ENCODE data around the gene MOCS3.

MOCS3 gene

DNA sequence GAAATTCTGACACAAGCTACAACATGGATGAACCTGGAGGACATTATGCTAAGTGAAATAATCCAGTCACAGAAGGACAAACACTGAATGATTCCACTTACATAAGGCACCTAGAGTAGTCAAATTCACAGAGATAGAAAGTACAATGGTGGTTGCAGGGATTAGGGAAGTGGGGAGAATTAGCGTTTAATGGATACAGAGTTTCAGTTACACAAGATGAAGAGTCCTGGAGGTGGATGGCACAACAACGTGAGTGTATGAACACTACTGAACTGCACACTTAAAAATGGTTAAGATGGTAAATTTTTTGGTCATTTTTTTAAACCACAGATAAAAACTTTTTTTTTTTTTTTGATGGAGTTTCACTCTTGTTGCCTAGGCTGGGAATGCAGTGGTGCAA lies 24.7 kb downstream of the MOCS3 start:
- DNase-seq, result no peak

- peak; percentile 35 for DNase-seq
Measured at GRCh38 chr20:50987493-50988210, 29.0 kb downstream of the MOCS3 start.

- DNase-seq, result no peak
Measured at GRCh38 chr20:50991076-50991475, 32.5 kb downstream of the MOCS3 start.

GRCh38 chr20:50992336-50992732 lies 33.7 kb downstream of the MOCS3 start:
- no peak for DNase-seq

- peak; percentile 73 for DNase-seq
Measured at GRCh38 chr20:50992733-50993457, 34.3 kb downstream of the MOCS3 start.

DNA sequence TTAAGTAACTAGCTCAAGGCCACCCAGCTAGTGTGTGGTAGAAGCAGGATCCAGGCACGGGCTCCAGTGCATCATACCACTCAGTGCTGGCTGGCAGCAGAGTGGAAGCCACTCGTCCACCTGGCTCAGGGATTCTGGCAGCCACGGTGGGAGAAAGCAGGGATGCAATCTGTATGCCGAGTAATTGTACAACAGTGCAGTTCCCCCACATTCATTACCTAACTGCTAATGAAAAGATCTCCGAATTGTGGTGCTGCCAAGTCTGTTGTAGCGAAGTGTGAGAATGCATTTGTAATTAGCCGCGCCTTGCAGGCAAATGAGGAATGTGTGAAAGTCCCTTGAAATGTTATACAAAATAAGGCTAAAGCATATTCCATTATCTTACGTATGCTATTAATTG lies 35.3 kb downstream of the MOCS3 start:
- DNase-seq, result no peak

- DNase-seq, result no peak
Measured at GRCh38 chr20:50995506-50995905, 36.9 kb downstream of the MOCS3 start.

GRCh38 chr20:50996901-50997865 lies 38.6 kb downstream of the MOCS3 start:
- DNase-seq, result peak; percentile 27

GRCh38 chr20:50999355-50999754 lies 40.7 kb downstream of the MOCS3 start:
- no peak for DNase-seq

- no peak for DNase-seq
Measured at GRCh38 chr20:51001430-51002265, 43.0 kb downstream of the MOCS3 start.

DNA sequence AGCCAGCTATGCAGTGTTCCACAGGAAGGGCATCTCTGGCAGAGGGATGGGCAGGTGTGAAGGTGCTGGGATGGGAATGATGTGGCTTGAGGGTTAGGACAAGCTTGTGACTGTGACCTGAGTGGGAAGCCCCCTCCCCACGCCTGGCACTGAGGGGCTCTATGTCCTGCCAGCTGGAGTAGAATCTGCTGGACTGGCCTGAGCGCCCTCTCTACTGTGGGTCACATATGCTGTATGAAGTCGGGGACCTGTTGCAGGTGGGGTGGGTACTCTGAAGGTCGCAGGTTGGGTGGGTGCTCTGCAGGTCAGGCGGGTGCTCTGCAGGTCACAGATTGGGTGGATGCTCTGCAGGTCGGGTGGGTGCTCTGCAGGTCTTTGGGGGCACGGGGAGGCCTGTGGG lies 44.0 kb downstream of the MOCS3 start:
- no peak for DNase-seq

- DNase-seq, result no peak
Measured at GRCh38 chr20:51003753-51004152, 45.1 kb downstream of the MOCS3 start.

GRCh38 chr20:51004305-51004727 lies 45.7 kb downstream of the MOCS3 start:
- DNase-seq, result no peak

DNA sequence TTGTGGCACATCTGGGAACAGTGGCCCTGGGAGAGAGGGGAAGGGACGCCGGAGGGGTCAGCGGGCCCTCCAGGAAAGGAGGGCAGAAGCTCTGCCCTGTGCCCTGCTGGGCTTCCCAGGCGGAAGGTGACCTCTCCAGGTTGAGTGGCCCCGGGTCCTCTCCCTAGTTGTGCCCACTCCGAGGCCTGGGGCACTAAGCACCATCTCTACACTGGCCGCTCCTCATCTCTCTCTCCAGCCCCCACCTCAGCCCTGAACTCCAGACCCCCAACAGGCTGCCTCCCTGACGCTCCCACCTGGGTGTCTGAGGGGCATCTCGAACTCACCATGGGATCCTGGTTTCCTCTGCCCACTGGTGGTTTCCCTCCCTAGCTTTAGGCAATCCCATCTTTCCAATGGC lies 46.2 kb downstream of the MOCS3 start:
- no peak for DNase-seq

- DNase-seq, result no peak
Measured at GRCh38 chr20:51005214-51005613, 46.6 kb downstream of the MOCS3 start.

GRCh38 chr20:51008718-51009117 lies 50.1 kb downstream of the MOCS3 start:
- no peak for DNase-seq

GRCh38 chr20:51009303-51010042 lies 50.9 kb downstream of the MOCS3 start:
- no peak for DNase-seq

- DNase-seq, result no peak
Measured at GRCh38 chr20:51010043-51010365, 51.4 kb downstream of the MOCS3 start.

GRCh38 chr20:51010932-51011331 lies 52.3 kb downstream of the MOCS3 start:
- DNase-seq, result no peak

DNA sequence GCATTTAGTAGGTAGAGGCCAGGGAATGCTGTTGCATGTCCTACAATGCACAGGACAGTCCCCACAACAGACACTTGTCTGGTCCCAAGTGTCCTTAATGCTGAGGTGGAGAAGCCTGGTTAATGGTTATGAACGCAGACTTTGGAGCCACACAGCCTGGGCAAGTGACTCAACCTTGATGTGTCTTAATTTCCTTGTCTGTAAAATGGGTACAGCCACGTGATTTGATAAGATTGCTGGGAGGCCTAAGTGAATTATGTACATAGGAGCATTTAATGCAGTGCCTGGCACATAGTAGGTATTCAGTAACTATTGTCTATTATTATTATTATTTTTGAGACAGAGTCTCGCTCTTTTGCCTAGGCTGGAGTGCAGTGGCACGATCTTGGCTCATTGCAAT lies 52.9 kb downstream of the MOCS3 start:
- DNase-seq, result no peak

DNA sequence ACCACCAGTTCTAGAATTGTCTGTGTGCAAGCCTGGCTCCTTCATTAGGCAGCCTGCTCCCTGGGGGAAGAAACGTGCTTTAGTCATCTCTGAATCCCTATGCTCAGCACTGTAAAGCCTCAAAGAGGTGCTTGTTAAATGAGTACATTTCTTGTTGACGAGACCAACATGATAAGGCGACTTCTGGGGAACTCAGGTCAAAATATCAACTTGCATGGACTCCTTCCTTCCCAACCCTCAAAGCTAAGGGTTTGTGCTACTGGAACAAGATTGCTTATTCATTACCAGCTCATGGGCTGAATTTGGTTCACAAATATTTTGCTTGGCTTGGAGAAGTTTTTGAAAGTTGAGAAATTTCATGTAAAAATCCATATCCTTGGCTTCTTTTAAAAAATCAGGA lies 53.7 kb downstream of the MOCS3 start:
- DNase-seq, result no peak
